GM19467 (cell line): Measurements from ENCODE around the gene CHRD.

ENCODE experiments used
- ATAC-seq: cut with Tn5 transposase; IDR thresholded peaks from one replicate; pipeline ENCODE4 v1.9.1; 2021; ENCODE audit warnings: mild to moderate bottlenecking, moderate library complexity; ENCODE audit not compliant: unreplicated experiment

CHRD gene

DNA sequence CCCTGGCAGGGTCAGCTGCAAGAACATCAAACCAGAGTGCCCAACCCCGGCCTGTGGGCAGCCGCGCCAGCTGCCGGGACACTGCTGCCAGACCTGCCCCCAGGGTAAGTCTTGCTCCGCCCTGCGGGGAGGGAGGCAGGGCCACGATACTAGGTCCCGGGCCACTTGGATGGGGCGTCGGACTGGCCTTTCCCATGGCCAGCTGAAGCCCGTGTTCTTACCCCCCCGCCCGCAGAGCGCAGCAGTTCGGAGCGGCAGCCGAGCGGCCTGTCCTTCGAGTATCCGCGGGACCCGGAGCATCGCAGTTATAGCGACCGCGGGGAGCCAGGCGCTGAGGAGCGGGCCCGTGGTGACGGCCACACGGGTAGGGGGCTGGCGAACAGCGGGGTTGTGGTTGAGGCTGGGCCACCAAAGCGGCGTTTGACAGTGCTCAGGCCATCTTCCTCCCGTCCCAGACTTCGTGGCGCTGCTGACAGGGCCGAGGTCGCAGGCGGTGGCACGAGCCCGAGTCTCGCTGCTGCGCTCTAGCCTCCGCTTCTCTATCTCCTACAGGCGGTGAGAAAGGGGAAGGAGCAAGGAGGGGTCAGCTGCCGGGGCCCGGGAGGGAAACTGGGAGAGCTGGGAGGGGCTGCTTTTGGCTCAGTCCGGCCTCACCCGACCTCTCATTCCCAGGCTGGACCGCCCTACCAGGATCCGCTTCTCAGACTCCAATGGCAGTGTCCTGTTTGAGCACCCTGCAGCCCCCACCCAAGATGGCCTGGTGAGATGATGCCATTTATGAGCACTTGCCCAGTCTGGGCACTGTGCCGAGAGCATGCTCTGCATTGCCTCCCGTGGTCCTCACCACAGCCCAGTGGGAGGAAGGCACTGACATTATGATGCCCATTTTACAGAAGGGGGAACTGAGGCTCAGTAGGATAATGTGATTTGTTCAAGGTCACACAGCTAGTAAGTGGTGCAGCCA lies 1.7 kb downstream of the CHRD start:
- ATAC-seq, result no peak

DNA sequence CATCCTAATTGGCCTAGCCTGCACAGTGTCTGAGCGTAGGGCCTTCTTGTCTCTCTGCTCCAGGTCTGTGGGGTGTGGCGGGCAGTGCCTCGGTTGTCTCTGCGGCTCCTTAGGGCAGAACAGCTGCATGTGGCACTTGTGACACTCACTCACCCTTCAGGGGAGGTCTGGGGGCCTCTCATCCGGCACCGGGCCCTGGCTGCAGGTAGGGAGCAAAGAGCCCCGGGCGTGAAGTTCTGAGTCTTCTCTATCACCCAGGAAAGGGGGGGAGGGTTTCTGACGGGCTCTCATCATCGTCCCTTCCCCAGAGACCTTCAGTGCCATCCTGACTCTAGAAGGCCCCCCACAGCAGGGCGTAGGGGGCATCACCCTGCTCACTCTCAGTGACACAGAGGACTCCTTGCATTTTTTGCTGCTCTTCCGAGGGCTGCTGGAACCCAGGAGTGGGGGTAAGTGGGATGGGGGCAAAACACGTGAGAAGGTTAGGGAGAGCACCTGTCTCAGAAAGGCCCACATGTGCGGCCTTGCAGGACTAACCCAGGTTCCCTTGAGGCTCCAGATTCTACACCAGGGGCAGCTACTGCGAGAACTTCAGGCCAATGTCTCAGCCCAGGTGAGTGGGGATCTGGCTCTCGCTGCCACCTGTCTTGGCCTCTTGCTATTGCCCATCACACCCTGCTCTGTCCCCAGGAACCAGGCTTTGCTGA lies 2.6 kb downstream of the CHRD start:
- no peak for ATAC-seq

DNA sequence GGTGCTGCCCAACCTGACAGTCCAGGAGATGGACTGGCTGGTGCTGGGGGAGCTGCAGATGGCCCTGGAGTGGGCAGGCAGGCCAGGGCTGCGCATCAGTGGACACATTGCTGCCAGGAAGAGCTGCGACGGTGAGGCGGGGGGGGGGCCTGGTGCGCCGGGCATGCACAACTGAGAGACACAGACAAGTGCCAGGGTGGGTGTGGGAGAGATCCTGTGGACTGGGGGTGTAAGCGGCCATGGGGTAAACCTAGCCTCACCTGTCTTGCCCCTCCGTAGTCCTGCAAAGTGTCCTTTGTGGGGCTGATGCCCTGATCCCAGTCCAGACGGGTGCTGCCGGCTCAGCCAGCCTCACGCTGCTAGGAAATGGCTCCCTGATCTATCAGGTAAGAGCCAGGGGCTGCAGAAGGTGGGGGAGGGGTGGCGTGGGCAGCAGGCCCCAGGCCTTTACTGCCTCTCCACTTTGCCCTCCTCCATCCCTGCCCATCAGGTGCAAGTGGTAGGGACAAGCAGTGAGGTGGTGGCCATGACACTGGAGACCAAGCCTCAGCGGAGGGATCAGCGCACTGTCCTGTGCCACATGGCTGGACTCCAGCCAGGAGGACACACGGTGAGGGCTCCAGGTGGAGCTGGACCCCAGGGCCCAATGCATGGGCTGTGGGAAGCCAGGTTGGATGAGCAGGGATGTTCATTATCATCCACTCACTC lies 3.3 kb downstream of the CHRD start:
- ATAC-seq, result no peak

DNA sequence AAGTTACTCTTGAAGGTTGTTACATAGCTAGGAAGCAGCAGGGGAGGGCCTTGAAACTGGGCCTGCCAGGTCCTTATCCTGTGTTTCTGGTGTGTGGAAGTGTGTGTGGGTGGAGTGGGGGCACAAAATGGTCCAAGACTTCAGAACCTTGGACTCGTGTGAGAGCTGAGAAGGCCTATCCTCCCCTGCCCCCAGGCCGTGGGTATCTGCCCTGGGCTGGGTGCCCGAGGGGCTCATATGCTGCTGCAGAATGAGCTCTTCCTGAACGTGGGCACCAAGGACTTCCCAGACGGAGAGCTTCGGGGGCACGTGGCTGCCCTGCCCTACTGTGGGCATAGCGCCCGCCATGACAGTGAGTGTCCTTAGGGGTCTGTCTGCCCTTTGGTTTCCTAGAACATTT lies 4.5 kb downstream of the CHRD start:
- no peak for ATAC-seq

DNA sequence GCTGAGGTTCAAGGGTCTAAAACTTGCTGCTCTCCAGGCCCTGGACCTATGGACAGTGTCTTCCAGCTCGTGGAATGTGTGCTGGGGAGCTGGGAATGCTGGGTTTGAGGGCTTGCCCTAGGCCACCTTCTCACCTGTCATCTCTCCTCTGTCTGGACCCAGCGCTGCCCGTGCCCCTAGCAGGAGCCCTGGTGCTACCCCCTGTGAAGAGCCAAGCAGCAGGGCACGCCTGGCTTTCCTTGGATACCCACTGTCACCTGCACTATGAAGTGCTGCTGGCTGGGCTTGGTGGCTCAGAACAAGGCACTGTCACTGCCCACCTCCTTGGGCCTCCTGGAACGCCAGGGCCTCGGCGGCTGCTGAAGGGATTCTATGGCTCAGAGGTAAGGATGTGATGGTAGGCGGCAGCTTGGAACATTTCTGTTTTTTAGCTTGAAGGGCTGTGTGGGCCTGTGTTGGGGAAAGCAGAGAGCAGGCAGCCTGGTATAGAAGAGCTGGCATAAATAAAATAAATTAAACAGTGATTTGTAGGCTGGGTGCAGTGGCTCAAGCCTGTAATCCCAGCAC lies 5.1 kb downstream of the CHRD start:
- ATAC-seq, result no peak

DNA sequence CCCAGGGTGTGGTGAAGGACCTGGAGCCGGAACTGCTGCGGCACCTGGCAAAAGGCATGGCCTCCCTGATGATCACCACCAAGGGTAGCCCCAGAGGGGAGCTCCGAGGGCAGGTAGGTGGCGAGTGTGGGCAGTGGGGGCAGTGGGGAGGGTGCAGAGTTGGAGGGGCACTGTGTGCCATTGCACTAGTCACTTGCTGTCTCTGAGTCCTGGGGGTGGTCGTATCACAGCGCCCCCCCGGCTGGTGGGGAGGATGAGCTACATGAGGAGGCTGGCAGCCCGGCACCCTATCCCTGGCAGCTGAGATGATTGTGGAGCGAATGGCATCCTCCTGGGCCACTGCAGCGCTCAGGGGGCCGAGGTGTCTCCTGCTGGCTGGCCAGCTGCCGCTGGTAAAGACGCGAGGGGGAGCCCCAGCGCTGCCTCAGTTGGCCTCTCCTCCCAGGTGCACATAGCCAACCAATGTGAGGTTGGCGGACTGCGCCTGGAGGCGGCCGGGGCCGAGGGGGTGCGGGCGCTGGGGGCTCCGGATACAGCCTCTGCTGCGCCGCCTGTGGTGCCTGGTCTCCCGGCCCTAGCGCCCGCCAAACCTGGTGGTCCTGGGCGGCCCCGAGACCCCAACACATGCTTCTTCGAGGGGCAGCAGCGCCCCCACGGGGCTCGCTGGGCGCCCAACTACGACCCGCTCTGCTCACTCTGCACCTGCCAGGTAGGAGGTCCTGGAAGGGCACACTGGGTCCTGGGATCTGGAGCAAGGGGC lies 6.4 kb downstream of the CHRD start:
- ATAC-seq, result no peak

DNA sequence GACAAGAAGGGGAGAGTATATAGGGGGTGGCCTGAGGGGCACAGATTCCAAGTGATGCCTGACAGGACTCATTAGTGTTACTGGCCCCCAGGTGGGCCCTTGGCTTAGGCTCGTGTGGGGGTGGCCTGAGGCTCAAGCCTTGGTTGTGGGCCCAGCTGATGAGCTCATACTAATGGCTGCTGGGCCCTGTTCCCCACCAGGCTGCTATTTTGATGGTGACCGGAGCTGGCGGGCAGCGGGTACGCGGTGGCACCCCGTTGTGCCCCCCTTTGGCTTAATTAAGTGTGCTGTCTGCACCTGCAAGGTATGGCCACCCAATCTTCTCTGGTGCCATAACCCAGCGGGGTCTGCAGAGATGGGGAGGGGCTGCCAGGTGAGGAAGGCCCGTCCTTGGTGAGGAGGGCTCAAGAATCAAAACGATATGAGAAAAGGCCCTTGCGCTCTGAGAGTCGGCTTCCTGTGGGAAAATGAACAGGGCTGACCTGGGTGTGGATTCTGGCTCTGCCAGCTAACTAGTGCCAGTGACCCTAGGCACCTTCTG lies 7.4 kb downstream of the CHRD start:
- no peak for ATAC-seq

DNA sequence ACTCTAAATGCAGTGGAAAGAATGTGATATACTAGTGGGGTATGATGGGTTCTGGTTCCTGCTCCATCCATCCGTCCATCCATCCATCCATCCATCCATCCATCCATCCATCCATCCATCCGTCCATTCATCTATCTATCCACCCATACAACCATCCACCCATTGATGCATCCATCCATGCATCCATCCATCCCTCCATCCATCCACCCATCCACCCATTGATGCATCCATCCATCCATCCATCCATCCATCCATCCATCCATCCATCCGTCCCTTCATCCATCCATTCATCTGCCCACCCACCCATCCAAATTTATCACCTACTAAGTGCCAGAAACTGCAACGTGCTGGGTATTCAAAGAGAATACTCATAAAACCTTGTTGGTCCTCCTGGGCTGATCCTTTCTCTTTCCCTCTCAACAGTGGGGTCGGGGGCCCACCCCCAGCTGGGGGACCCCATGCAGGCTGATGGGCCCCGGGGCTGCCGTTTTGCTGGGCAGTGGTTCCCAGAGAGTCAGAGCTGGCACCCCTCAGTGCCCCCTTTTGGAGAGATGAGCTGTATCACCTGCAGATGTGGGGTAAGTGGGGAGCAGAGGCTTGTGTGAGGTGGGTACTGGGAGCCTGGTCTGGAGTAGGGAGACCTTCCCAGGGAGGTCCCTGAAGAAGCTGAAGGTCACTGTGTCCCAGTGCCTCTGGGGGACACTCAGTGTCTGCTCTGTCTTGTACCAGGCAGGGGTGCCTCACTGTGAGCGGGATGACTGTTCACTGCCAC lies 8.5 kb downstream of the CHRD start:
- ATAC-seq, result no peak

DNA sequence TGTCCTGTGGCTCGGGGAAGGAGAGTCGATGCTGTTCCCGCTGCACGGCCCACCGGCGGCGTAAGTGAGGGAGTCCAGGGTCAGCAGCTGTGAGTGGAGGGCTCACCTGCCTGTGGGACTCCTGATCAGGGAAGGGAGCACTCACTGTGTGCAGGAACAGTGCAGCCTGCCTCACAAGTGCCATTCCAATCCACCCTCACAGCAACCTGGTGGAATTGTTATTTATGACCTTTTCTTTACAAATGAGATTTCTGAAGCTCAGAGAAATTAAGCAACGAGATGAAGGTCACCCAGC lies 9.0 kb downstream of the CHRD start:
- ATAC-seq, result no peak

DNA sequence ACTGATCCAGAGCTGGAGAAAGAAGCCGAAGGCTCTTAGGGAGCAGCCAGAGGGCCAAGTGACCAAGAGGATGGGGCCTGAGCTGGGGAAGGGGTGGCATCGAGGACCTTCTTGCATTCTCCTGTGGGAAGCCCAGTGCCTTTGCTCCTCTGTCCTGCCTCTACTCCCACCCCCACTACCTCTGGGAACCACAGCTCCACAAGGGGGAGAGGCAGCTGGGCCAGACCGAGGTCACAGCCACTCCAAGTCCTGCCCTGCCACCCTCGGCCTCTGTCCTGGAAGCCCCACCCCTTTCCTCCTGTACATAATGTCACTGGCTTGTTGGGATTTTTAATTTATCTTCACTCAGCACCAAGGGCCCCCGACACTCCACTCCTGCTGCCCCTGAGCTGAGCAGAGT lies 9.5 kb downstream of the CHRD start:
- ATAC-seq, result no peak

DNA sequence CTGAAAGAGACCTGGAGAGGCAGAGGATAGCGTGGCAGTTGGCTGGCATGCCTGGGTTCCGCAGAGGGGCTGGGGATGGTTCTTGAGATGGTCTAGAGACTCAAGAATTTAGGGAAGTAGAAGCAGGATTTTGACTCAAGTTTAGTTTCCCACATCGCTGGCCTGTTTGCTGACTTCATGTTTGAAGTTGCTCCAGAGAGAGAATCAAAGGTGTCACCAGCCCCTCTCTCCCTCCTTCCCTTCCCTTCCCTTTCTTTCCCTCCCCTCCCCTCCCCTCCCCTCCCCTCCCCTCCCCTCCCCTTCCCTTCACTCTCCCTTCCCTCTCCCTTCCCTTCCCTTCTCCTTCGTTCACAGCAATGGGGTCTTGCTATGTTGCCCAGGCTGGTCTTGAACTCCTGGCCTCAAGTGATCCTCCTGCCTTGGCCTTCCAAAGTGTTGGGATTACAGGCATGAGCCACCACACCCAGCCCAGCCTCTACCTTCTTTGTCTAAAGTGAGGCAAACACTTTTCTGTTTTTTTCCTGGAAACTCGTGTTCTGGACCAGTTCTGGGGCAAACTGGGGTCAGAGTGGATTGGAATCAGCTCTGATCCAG lies 10.2 kb downstream of the CHRD start:
- no peak for ATAC-seq

DNA sequence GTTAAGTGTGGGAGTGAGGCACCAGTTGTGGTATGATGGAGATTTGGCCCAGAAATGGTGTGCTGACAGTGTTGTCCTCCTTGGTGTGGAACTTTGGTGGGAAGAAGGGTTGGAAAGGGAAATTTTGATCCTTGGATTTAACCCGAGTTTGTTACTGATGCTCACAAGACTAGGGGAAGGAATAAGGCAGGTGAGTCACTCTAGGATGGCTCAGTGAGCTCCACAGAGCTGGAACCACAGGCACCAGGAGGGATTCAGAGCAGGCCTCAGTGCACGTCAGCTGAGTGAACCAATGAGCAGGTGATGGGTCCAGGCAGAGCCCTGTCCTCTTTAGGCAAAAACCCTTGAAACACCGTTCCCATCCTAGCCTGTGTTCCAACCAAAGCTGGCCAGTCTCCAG lies 11.4 kb downstream of the CHRD start:
- ATAC-seq, result no peak

DNA sequence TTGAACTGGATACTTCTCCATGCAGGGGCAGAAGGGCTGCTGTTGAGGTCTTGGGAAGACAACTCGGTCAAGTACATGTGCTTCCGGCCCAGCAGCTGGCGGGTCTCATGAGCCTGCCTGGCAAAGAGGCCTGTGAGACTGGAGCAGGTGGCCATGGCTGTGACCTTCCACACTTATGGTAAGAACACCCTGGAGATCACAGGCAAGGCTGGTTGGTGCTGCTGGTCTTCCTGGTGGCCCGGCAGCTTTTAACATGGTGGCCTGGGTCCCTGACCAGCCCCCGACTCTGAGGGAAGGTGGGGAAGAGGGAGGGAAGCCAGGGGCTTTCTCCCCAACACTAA lies 15.4 kb downstream of the CHRD start:
- no peak for ATAC-seq

DNA sequence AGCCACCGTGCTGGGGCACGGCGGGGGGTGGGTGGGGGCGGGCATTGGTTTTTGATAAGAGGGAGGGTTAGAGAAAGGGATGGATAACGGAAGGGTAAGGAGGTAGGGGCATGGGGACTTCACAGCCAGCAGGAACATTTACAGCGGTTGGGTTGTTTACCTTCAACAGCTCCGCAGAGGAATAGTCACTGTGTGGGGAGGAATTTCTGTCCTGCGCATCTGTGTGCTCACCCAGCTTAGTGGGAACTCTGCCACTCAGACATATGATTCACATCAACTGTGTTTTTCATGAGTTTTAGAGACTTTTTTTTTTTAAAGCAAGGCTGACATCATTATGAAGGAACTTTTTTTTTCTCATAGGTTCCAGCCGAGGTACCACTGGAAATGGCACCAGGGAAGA lies 19.6 kb downstream of the CHRD start:
- ATAC-seq, result no peak

DNA sequence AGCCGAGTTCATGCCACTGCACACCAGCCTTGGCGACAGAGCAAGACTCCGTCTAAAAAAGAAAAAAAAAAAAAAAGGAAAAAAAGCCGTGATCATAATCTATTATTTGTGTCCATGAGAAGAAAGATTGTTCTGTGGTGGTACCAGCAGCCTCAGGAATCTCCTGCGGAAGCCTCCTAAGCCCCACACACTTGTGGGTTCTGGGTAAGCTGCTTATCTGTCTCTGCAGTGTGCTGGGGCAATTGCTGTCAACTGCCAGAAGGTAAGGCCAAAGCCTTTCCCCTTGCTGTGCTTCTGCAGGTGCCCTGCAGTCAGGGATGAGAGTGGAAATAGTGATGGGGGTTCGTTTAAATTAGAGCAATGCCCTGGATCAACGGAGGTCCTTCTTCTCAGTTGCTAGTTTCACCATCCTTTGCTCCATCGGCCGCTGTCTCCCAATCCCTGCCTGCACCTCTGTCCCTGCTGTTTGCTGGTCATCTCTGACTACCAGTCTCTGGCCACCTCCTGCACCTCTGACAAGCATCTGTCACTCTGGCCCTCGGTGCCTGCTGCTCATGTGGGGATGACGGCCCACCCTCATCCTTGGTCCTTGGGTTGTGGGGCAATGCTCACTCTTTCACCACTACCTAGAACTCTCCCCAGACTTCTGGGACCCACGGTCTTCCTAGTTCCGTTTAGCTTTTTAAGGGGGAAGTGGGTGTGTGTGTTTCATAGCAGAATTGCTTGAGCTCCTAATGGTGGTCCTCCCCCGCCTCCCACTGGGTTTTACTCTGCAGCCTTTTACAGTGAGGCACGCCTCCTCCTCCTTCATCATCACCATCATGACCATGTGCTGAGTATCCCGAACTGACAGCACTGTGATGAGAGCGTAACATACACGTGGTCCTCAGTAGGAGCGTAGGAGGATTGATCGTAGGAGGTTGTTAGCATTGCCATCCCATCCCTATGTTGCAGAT lies 25.5 kb downstream of the CHRD start:
- no peak for ATAC-seq

DNA sequence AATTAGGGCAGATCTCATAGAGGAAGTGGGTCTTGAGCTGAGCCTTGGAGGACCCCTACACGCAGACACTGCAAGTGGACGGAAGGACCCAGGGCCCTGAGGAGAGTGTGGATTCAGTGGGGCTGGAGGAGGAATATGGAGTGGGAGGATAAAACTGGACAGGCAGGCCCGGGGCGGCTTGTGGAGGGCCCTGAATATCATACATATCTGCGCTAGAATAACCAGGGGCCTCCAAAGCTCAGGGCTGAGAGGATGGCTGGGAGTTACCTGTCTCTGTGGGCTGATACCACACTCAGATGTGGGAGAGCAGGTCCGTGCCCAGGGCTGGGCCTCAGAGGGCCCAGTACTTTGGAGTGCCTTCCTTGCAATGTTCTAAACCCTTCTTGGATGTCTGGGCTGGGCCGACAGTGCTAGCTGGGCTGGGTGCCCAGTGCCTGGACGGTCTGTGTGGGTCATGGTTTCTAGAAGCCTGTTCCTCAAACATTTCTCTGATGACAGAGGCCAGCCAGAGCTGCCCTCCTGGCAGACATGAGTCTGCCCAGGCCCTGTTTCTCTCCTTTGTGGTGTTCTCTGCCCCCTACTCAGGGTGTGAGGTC lies 29.6 kb downstream of the CHRD start:
- ATAC-seq, result no peak

DNA sequence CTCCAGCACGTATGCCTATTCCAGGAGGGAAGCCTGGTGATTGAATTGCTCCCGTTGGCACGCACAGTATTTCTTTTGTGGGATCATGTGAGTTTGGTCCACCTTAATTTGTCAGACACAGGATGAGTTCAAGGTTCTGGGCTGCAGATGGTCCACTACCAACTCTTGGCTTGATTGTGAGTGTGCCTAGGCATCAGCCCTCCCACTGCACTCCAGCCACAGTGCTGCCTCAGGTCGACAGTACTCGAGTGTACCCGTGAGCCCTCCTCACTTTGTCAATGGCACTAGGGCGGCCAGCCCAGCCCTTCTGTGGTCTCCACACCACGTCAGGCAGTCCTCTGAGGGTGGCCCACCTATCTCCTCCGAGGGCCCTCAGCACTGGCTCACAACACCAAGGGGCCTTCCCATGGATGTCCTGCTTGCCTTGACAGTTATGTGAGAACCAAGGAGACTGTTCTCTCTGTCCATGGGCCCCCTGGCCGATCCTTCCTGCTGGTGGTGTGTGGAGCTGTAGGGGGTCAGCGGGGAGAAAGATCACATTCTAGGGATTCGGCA lies 30.2 kb downstream of the CHRD start:
- ATAC-seq, result no peak
